C4-2B (cell line): ENCODE results near the gene TBC1D22A.

ENCODE experiments used
- H3K27ac ChIP-seq: fragments of 450-650 bp; 2 replicates; pipeline ENCODE4 v1.5.1; 2017
- ZFX ChIP-seq: fragments of 450-650 bp; IDR thresholded peaks from 2 replicates; pipeline ENCODE4 v1.6.1; 2017
- TF ChIP-seq, protein P1 (sequence below): fragments of 450-650 bp; conservative IDR thresholded peaks from 2 replicates; pipeline ENCODE4 v1.5.1; 2017; ENCODE audit warnings: mild to moderate bottlenecking

The TBC1D22A gene

DNA sequence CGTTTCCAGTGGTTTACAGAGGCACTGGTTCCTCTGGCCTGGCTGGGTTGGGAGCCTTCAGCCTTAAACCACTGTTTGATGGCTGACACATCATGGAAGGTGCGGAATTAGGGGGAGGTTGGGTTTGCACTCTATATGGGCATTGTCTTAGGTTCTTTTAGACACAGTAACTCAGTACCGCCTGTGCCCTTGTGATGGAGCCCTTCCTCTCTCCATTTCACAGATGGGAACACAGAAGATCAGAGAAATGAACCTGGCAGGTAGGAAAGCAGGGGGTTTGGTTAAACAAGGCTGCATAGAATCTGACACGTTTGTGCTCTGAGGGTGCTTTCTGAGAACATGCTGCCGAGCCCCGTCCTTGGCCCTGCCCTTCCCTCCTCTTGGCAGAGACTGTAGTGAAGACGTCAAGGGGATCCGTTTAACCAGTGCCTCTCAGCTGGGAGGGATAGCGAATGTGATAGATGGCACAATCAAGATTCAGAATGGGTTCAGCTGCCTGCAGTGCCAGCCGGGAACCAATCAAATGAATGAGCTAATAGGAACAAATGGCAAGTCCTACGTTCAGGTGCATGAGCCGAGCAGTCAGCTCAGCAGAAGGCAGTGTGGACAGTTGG is 228.6 kb downstream of the TBC1D22A start:
- TF ChIP-seq, protein P1, sequence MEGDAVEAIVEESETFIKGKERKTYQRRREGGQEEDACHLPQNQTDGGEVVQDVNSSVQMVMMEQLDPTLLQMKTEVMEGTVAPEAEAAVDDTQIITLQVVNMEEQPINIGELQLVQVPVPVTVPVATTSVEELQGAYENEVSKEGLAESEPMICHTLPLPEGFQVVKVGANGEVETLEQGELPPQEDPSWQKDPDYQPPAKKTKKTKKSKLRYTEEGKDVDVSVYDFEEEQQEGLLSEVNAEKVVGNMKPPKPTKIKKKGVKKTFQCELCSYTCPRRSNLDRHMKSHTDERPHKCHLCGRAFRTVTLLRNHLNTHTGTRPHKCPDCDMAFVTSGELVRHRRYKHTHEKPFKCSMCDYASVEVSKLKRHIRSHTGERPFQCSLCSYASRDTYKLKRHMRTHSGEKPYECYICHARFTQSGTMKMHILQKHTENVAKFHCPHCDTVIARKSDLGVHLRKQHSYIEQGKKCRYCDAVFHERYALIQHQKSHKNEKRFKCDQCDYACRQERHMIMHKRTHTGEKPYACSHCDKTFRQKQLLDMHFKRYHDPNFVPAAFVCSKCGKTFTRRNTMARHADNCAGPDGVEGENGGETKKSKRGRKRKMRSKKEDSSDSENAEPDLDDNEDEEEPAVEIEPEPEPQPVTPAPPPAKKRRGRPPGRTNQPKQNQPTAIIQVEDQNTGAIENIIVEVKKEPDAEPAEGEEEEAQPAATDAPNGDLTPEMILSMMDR, result no peak
- TF ChIP-seq ZFX, result no peak
- H3K27ac ChIP-seq, result no peak overlapping the region

DNA sequence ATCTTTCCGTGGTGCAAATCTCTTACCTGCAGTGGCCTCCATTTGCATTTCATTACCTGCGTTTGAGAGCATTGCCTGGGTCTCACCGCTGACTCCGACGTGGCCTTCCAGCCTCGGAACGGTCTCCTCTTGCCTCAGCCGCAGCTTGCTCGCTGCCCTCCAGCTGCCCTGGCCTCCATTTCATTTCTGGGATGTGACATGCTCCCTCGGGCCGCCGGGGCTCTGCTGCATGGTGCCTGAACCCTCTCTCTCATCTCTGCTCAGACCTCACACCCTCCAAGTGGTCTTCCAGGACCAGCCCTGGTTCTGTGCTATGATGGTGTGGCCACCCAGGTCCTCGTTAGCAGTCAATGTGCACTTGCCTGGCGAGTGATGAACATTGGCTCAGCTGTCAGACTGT is 229.2 kb downstream of the TBC1D22A start:
- no peak overlapping the region for H3K27ac ChIP-seq
- TF ChIP-seq ZFX, result no peak
- TF ChIP-seq, protein P1, result no peak

DNA sequence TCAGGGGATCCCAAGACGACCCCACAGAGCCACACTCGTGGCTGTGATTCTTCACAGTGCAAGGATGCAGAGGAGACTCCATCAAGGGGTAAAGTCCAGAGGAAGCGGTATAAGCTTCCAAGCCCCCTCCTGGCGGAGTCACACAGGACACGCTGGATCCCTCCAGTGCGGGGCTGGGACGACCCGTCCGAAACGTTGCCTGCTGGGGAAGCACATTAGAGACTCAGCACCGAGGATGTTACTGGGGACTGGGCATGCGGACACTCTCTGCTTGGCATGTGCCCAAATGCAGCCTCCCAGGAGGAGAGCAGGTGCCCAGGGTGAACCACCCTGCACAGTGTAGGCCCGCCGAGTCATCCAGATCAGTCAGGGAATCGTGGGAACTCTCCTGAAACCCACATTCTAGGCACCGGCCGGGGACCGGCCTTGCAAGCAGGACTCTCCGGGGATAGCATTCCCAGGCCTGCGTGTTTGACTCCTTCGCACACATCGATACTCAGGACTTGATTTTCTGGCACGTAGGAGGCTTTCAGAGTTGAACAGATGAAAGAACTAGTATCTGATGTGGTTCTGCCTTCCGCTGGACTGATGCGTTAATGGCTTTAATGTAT is 229.8 kb downstream of the TBC1D22A start:
- TF ChIP-seq ZFX, result no peak
- TF ChIP-seq, protein P1, result no peak
- H3K27ac ChIP-seq, result no peak overlapping the region

DNA sequence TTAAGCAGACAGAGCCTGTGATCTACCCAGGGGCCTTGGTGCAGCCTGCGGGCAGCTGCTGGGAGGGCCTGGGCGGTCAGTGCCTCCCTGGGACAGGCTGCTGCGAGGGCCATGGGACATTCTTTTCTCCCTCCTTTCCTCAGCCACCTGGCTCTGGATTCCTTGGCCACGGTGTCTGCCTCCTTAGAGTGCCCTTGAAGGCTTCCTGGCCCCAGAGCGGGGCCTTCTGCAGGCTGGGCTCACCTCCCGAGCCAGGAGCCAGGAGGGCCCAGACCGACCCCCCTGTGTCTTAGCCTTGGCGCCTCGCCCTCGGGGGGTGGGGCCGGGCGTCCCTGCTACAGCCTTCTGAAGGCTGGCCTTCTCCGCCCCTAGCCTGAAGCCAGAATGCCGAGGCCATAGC is 231.2 kb downstream of the TBC1D22A start:
- TF ChIP-seq, protein P1, result no peak
- TF ChIP-seq ZFX, result no peak
- H3K27ac ChIP-seq, result no peak overlapping the region

DNA sequence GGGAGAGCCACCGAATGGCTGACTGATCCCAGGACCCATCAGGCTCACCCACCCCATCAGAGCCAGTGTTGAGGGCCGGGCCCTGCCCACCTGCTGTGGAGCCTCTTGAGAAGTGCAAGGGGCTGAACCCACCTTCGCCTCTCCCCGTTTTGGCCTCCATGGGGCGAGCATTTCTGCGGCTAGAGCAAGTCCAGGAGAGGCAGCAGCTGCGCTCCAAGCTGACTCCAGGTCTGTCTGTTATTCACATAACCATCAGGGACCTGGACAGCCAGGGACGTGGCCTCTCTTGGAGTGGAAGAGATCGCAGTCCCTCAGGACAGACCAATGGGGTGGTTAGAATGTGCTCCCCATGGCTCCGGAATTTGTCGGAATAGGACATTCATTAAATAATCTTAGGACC is 231.8 kb downstream of the TBC1D22A start:
- TF ChIP-seq, protein P1, result no peak
- TF ChIP-seq ZFX, result no peak
- H3K27ac ChIP-seq, result no peak overlapping the region

GRCh38 chr22:46994983-46995382 is 232.5 kb downstream of the TBC1D22A start:
- H3K27ac ChIP-seq, result no peak overlapping the region
- no peak for TF ChIP-seq ZFX
- TF ChIP-seq, protein P1, result no peak

GRCh38 chr22:46995501-46996360 is 233.3 kb downstream of the TBC1D22A start:
- TF ChIP-seq, protein P1, result no peak
- no peak overlapping the region for H3K27ac ChIP-seq
